H1 (cell line): ENCODE results near the gene RHBDD1. TPM values are rescaled to one million over a fixed set of nuclear protein-coding genes. Genes with fewer than 3 reads are reported as not detected.

Source experiments
- CTCF ChIA-PET: fragments of 300-600 bp; sonication (Branson Sonifier 250); formaldehyde crosslinking; loops from one replicate; lab custom pipeline; 2021; ENCODE audit not compliant: partially characterized antibody; lab: Charles Lee
- POLR2A ChIA-PET: fragments of 300-600 bp; sonication (Branson Sonifier 250); formaldehyde crosslinking; loops from one replicate; lab custom pipeline; 2021; ENCODE audit warnings: inconsistent platforms; ENCODE audit not compliant: partially characterized antibody; lab: Charles Lee
- DNase-seq, 2 experiments: peaks; one replicate each; pipeline versions ENCODE4 v3.0.0 to v3.0.0-alpha.2; 2010 to 2022; ENCODE audit warnings: low spot score in 2 of 2, low read depth in 1 of 2, mixed read lengths in 1 of 2
- FAIRE-seq: peaks from 2 replicates; lab custom pipeline; 2011; peaks lifted over from hg19 to GRCh38; lab: Jason Lieb, UNC
- H2AFZ ChIP-seq: 2 replicates; pipeline ENCODE4 v1.8.1; 2012; ENCODE audit warnings: low read length, inconsistent platforms
- H2AK5ac ChIP-seq: 2 replicates; pipeline ENCODE4 v1.6.1; 2013; ENCODE audit warnings: low read depth, low read length
- H2BK120ac ChIP-seq: replicated peaks from 2 replicates; pipeline ENCODE3; 2013; ENCODE audit warnings: low read depth, low read length, inconsistent platforms
- H2BK12ac ChIP-seq: 2 replicates; pipeline ENCODE4 v1.6.1; 2013; ENCODE audit warnings: low read depth, low read length
- H2BK15ac ChIP-seq: 2 replicates; pipeline ENCODE4 v1.6.1; 2013; ENCODE audit warnings: low read length
- H2BK20ac ChIP-seq: 2 replicates; pipeline ENCODE4 v1.6.1; 2013; ENCODE audit warnings: low read length
- H2BK5ac ChIP-seq: 2 replicates; pipeline ENCODE4 v1.6.1; 2013; ENCODE audit warnings: low read depth, low read length
- H3K14ac ChIP-seq: 2 replicates; pipeline ENCODE4 v1.6.1; 2013; ENCODE audit warnings: inconsistent platforms; ENCODE audit not compliant: insufficient read length
- H3K18ac ChIP-seq: 2 replicates; pipeline ENCODE4 v1.6.1; 2013; ENCODE audit warnings: low read length; ENCODE audit errors: extremely low read depth
- H3K23ac ChIP-seq: 2 replicates; pipeline ENCODE4 v1.6.1; 2013; ENCODE audit warnings: inconsistent platforms; ENCODE audit not compliant: insufficient read length
- H3K23me2 ChIP-seq: 2 replicates; pipeline ENCODE4 v1.6.1; 2013; ENCODE audit warnings: low read depth, low read length
- H3K27ac ChIP-seq: 2 replicates; pipeline ENCODE4 v1.6.1; 2011; ENCODE audit warnings: low read depth, low read length, inconsistent platforms
- H3K27me3 ChIP-seq, 4 experiments: replicated peaks in 1 of 4; 1 replicate in 1 of 4; 2 replicates in 3 of 4; pipeline versions ENCODE4 v1.6.1 to v1.8.1; 2011 to 2013; ENCODE audit warnings: low read length in 3 of 4, mild to moderate bottlenecking in 3 of 4, inconsistent platforms in 2 of 4, mixed read lengths in 2 of 4, moderate library complexity in 1 of 4; ENCODE audit not compliant: control insufficient read depth in 3 of 4, insufficient read depth in 3 of 4; ENCODE audit errors: extremely low read depth in 1 of 4
- H3K36me3 ChIP-seq, 4 experiments: 2 replicates each; pipeline versions ENCODE4 v1.6.1 to v1.8.1; 2011 to 2013; ENCODE audit warnings: mild to moderate bottlenecking in 4 of 4, low read length in 3 of 4, moderate library complexity in 2 of 4, control low read depth in 1 of 4, inconsistent platforms in 1 of 4; ENCODE audit not compliant: insufficient read depth in 4 of 4, control insufficient read depth in 2 of 4
- H3K4ac ChIP-seq: replicated peaks from 2 replicates; pipeline ENCODE3; 2013; ENCODE audit warnings: low read length, low read depth, mixed read lengths, inconsistent platforms; ENCODE audit not compliant: insufficient read length
- H3K4me1 ChIP-seq, 4 experiments: replicated peaks in 1 of 4; 1 replicate in 1 of 4; 2 replicates in 3 of 4; pipeline versions ENCODE4 v1.6.1 to v1.8.1; 2011 to 2013; ENCODE audit warnings: low read length in 3 of 4, inconsistent platforms in 2 of 4, mixed read lengths in 1 of 4; ENCODE audit not compliant: insufficient read depth in 4 of 4, control insufficient read depth in 3 of 4
- H3K4me2 ChIP-seq, 2 experiments: 2 replicates each; pipeline versions ENCODE4 v1.6.1 to v1.8.1; 2011 to 2013; ENCODE audit warnings: low read depth in 2 of 2, low read length in 2 of 2, control low read depth in 1 of 2, inconsistent platforms in 1 of 2, mild to moderate bottlenecking in 1 of 2; ENCODE audit not compliant: insufficient read depth in 1 of 2
- H3K4me3 ChIP-seq, 4 experiments: fragments of 200-600, 300-600 bp in 1 of 4; sonication (generic), shearing (Covaris generic), sonication (Bioruptor Twin) in 1 of 4; 2 replicates each; pipeline versions ENCODE4 v1.5.1 to v1.8.1; 2011 to 2016; ENCODE audit warnings: low read length in 4 of 4, low read depth in 3 of 4, control low read depth in 2 of 4, inconsistent platforms in 2 of 4, mild to moderate bottlenecking in 2 of 4, mixed read lengths in 1 of 4, moderate library complexity in 1 of 4; ENCODE audit not compliant: insufficient read depth in 2 of 4; ENCODE audit errors: extremely low read depth in 1 of 4
- H3K56ac ChIP-seq: replicated peaks from 2 replicates; pipeline ENCODE3; 2013; ENCODE audit warnings: low read depth, mild to moderate bottlenecking, mixed read lengths, low read length, inconsistent platforms; ENCODE audit not compliant: insufficient read length
- H3K79me1 ChIP-seq: 2 replicates; pipeline ENCODE4 v1.6.1; 2013; ENCODE audit warnings: low read depth, low read length, control low read depth
- H3K79me2 ChIP-seq, 2 experiments: 2 replicates each; pipeline versions ENCODE4 v1.6.1 to v1.8.1; 2012 to 2013; ENCODE audit warnings: low read length in 2 of 2, mild to moderate bottlenecking in 2 of 2, inconsistent platforms in 1 of 2; ENCODE audit not compliant: insufficient read depth in 2 of 2, control insufficient read depth in 1 of 2
- H3K9ac ChIP-seq, 4 experiments: replicated peaks in 1 of 4; 1 replicate in 1 of 4; 2 replicates in 3 of 4; pipeline versions ENCODE4 v1.6.1 to v1.8.1; 2011 to 2013; ENCODE audit warnings: low read depth in 3 of 4, low read length in 3 of 4, control low read depth in 2 of 4, mild to moderate bottlenecking in 2 of 4, moderate library complexity in 2 of 4, inconsistent platforms in 1 of 4; ENCODE audit errors: extremely low read depth in 1 of 4
- H3K9me3 ChIP-seq, 2 experiments: 2 replicates each; pipeline versions ENCODE4 v1.6.1 to v1.8.1; 2012 to 2013; ENCODE audit warnings: mild to moderate bottlenecking in 2 of 2, moderate library complexity in 2 of 2, control low read depth in 1 of 2, inconsistent platforms in 1 of 2, low read depth in 1 of 2, low read length in 1 of 2, mixed read lengths in 1 of 2; ENCODE audit not compliant: insufficient read depth in 2 of 2
- H4K20me1 ChIP-seq, 2 experiments: replicated peaks in 1 of 2; 2 replicates each; pipeline versions ENCODE3 to v1.8.1; 2011 to 2013; ENCODE audit warnings: inconsistent platforms in 2 of 2, low read length in 2 of 2, mild to moderate bottlenecking in 1 of 2; ENCODE audit not compliant: insufficient read depth in 2 of 2, control insufficient read depth in 1 of 2
- H4K5ac ChIP-seq: 2 replicates; pipeline ENCODE4 v1.6.1; 2013; ENCODE audit warnings: low read length, low read depth, mixed read lengths, inconsistent platforms; ENCODE audit not compliant: insufficient read length
- H4K8ac ChIP-seq: 2 replicates; pipeline ENCODE4 v1.8.0; 2013; ENCODE audit warnings: mild to moderate bottlenecking, moderate library complexity, low read length, inconsistent platforms; ENCODE audit not compliant: insufficient read depth; ENCODE audit errors: extremely low read depth
- H4K91ac ChIP-seq: replicated peaks from 2 replicates; pipeline ENCODE3; 2013; ENCODE audit warnings: low read length, mixed read lengths, inconsistent platforms; ENCODE audit not compliant: insufficient read length
- CHD1 ChIP-seq: IDR thresholded peaks from 2 replicates; pipeline ENCODE4 v1.6.1; 2012; ENCODE audit warnings: low read depth, low read length, improper control_type of control experiment
- CTBP2 ChIP-seq: IDR thresholded peaks from 2 replicates; pipeline ENCODE4 v1.7.0; 2011; ENCODE audit warnings: borderline replicate concordance, mild to moderate bottlenecking, moderate library complexity, mixed read lengths, low read length; ENCODE audit not compliant: insufficient read depth, insufficient read length
- EGR1 ChIP-seq: IDR thresholded peaks from 2 replicates; pipeline ENCODE4 v1.6.1; 2011; ENCODE audit warnings: low read depth, low read length, borderline replicate concordance
- JUN ChIP-seq: IDR thresholded peaks from 2 replicates; pipeline ENCODE4 v1.6.1; 2011; ENCODE audit warnings: low read depth, mild to moderate bottlenecking, improper control_type of control experiment, low read length
- RNF2 ChIP-seq: fragments of 200-900, 300-1000 bp; sonication (generic); IDR thresholded peaks from 2 replicates; pipeline ENCODE4 v1.7.1; 2016; ENCODE audit warnings: borderline replicate concordance, low read depth, mild to moderate bottlenecking, antibody characterized with exemption, low read length; ENCODE audit not compliant: poor library complexity, severe bottlenecking; ENCODE audit errors: missing control alignments
- SP2 ChIP-seq: IDR thresholded peaks from 2 replicates; pipeline ENCODE4 v1.6.1; 2012; ENCODE audit warnings: mild to moderate bottlenecking, low read length, inconsistent platforms
- SUZ12 ChIP-seq: fragments of 200-600 bp; sonication (generic); IDR thresholded peaks from 2 replicates; pipeline ENCODE4 v1.6.1; 2012; ENCODE audit warnings: mild to moderate bottlenecking, inconsistent platforms, low read length, moderate library complexity, mixed read lengths
- TAF1 ChIP-seq: IDR thresholded peaks from 2 replicates; pipeline ENCODE4 v1.6.1; 2011; ENCODE audit warnings: mild to moderate bottlenecking, low read depth, low read length
- USF2 ChIP-seq: IDR thresholded peaks from 2 replicates; pipeline ENCODE4 v1.6.1; 2011; ENCODE audit warnings: low read length, improper control_type of control experiment
- ZNF274 ChIP-seq: IDR thresholded peaks from 2 replicates; pipeline ENCODE4 v1.7.0; 2012; ENCODE audit warnings: low read length, borderline replicate concordance; ENCODE audit errors: extremely low read depth
- WGBS, 2 experiments: shearing (Covaris generic) in 1 of 2; methylation state at CpG; one replicate each; pipeline versions ENCODE4 v1.1.6 to v1.1.7; 2013 to 2015; ENCODE audit warnings: low lambda C conversion rate in 2 of 2, mixed read lengths in 2 of 2, inconsistent platforms in 1 of 2, low coverage in 1 of 2, missing lambda C conversion rate in 1 of 2; ENCODE audit not compliant: insufficient replicate concordance in 2 of 2, insufficient coverage in 1 of 2, insufficient read length in 1 of 2; ENCODE audit errors: extremely low coverage in 1 of 2, missing lambda C conversion rate in 1 of 2; 5-methylcytosine and 5-hydroxymethylcytosine counted together
- polyA plus RNA-seq, 7 experiments: library from polyadenylated mRNA; depleted of rRNA in 3 of 7; stranded (reverse) in 5 of 7; unstranded in 2 of 7; fragments of >200 nt in 5 of 7; fragments of 200-250 nt in 2 of 7; gene quantifications; 1 replicate in 5 of 7; 2 replicates in 1 of 7; 4 replicates in 1 of 7; pipeline versions ENCODE4 v1.2.1 to v1.2.3, GENCODE V29; 2011 to 2013; ENCODE audit warnings: missing spikeins in 2 of 7, mixed read lengths in 2 of 7
- total RNA-seq: library from RNA; stranded (reverse); fragmentation: NEBNext Ultra II Directional; extraction: Animal tissue kit (Norgen Biotek cat#: 25700); gene quantifications from 2 replicates; pipeline ENCODE4 v1.2.1, GENCODE V29; 2021

RHBDD1 gene
- total and polyA plus RNA-seq, 2 of the 8 experiments (the other 6 are each of a cell fraction or from before 2014, with no cell fraction given), result 10.5 to 23.1 TPM

GRCh38 chr2:226795281-226796011 lies 40.4 kb upstream of the RHBDD1 start:
- H2BK12ac ChIP-seq, result no peak overlapping the region
- 0 out of 2 replicates have a peak, but pooled peaks cover 3% of the 10 kb centered on the region for H3K79me1 ChIP-seq
- no peak overlapping the region for H3K4ac ChIP-seq
- peaks cover 0 to 30% (median 9%) of the 10 kb centered on the region in 4 experiments; a peak in 4 of 8 replicates for H3K36me3 ChIP-seq
- H3K27ac ChIP-seq, result no peak overlapping the region
- H3K27me3 ChIP-seq, result no peaks in the 10 kb centered on the region
- peaks cover 0 to 62% of the 10 kb centered on the region in 2 experiments; a peak in 3 of 4 replicates for H3K79me2 ChIP-seq
- H3K23ac ChIP-seq, result no peak overlapping the region
- H2BK15ac ChIP-seq, result no peak overlapping the region
- peaks cover 6 to 15% of the 10 kb centered on the region in 2 experiments for H4K20me1 ChIP-seq
- no peak overlapping the region for H3K14ac ChIP-seq
- peak overlapping the region; percentile 47; the same call in 1 of the 2 replicates for H2AK5ac ChIP-seq
- no peak overlapping the region for H3K56ac ChIP-seq
- H4K91ac ChIP-seq, result no peak overlapping the region
- H3K23me2 ChIP-seq, result peaks cover 19% of the 10 kb centered on the region; the same call in 1 of the 2 replicates
- H2BK120ac ChIP-seq, result no peak overlapping the region
- H3K18ac ChIP-seq, result no peak overlapping the region
- H3K9me3 ChIP-seq, result peaks cover 0 to 3% of the 10 kb centered on the region in 2 experiments; a peak in 1 of 4 replicates
- DNase-seq (peak in 1 of 2 experiments; percentile 48), FAIRE-seq (no peak)
- ChIA-PET CTCF (interaction anchor here (1.0 to 2.2 kb wide), 6 partner anchors 15 to 1124 kb away, joined by 3 to 8 read pairs (median 3); no protein-coding TSS in a partner anchor), POLR2A (interaction anchor here (0.9 to 1.0 kb wide), 2 partner anchors 40 to 73 kb away, joined by 3 read pairs; no protein-coding TSS in a partner anchor)
- H2BK20ac ChIP-seq, result no peak overlapping the region
- H3K9ac ChIP-seq, result no peak overlapping the region
- WGBS, 2 experiments, result 90% methylated on average over 26 of the region's 26 CpGs; no CpG with 5 or more reads in 1 of the 2 experiments
- H3K4me1 ChIP-seq, result peaks cover 8 to 28% (median 24%) of the 10 kb centered on the region in 4 experiments
- no peak overlapping the region for H2AFZ ChIP-seq
- no peak overlapping the region for H2BK5ac ChIP-seq
- H4K8ac ChIP-seq, result peak overlapping the region; percentile 45
- H3K4me3 ChIP-seq, result peak overlapping the region in 1 of 4 experiments; percentile 59; a peak in 2 of 8 replicates
- H4K5ac ChIP-seq, result no peak overlapping the region
- H3K4me2 ChIP-seq, result peak overlapping the region; percentile 17 to 95; a peak in 2 of 4 replicates
- no peak for TF ChIP-seq SP2
- TF ChIP-seq CHD1, result no peak
- no peak for TF ChIP-seq EGR1
- TF ChIP-seq CTBP2, result no peak
- TF ChIP-seq RNF2, result no peak
- TF ChIP-seq JUN, result no peak
- TF ChIP-seq SUZ12, result no peak
- no peak for TF ChIP-seq TAF1
- TF ChIP-seq USF2, result no peak
- TF ChIP-seq ZNF274, result no peak
